Stimulated activated naive B cell treated with anti-CD40 and anti-IgM and Interleukin-4, amounts not matched to agents 10 μg/mL and 1 μg/mL and 100 μg/mL, for 72 hours (primary cell): ENCODE data around the gene PCDHGB2.
A peak's percentile ranks its signal among the peaks of the same experiment; 100 is the strongest.
"Not testable (repeated sequence)": the region's sequence is repeated elsewhere in the genome, so short reads cannot be mapped to it uniquely, and the experiment has no call there.

Experiments
- ATAC-seq, 2 donors: fragments of 150-1000 bp; cut with Tn5 transposase; replicated peaks; 2 replicates each; pipeline ENCODE4 v1.10.0; 2021; ENCODE audit warnings: moderate library complexity in 1 of 2
- DNase-seq: peaks from one replicate; pipeline ENCODE4 v3.0.0; 2021
- H3K27ac Mint-ChIP-seq: one replicate; pipeline ENCODE4 v1.8.0; 2022; ENCODE audit warnings: mild to moderate bottlenecking, mixed read lengths
- H3K27me3 Mint-ChIP-seq, 2 donors: one replicate each; pipeline ENCODE4 v1.8.0; 2022; ENCODE audit warnings: mixed read lengths in 2 of 2
- H3K36me3 Mint-ChIP-seq, 2 donors: one replicate each; pipeline ENCODE4 v1.8.0; 2022; ENCODE audit warnings: mixed read lengths in 2 of 2, mild to moderate bottlenecking in 1 of 2
- H3K4me1 Mint-ChIP-seq, 2 donors: one replicate each; pipeline ENCODE4 v1.8.0; 2022; ENCODE audit warnings: mixed read lengths in 2 of 2, mild to moderate bottlenecking in 1 of 2
- H3K4me3 Mint-ChIP-seq, 2 donors: one replicate each; pipeline ENCODE4 v1.8.0; 2022; ENCODE audit warnings: mild to moderate bottlenecking in 2 of 2, mixed read lengths in 2 of 2, moderate library complexity in 1 of 2
- H3K9me3 Mint-ChIP-seq, 2 donors: one replicate each; pipeline ENCODE4 v1.8.0; 2022; ENCODE audit warnings: mixed read lengths in 2 of 2, mild to moderate bottlenecking in 1 of 2

Gene PCDHGB2

GRCh38 chr5:141340781-141341354, 18.9 kb upstream of the PCDHGB2 start:
- H3K9me3 Mint-ChIP-seq = peaks cover 29 to 37% of the 10 kb centered on the region in 2 donors
- peaks cover 78 to 98% of the 10 kb centered on the region in 2 donors for H3K27me3 Mint-ChIP-seq

GRCh38 chr5:141342773-141343172, 17.0 kb upstream of the PCDHGB2 start:
- H3K4me1 Mint-ChIP-seq = no peaks in the 10 kb centered on the region
- no peak for ATAC-seq
- H3K36me3 Mint-ChIP-seq = peaks cover 13 to 29% of the 10 kb centered on the region in 2 donors
- H3K9me3 Mint-ChIP-seq = peaks cover 31 to 32% of the 10 kb centered on the region in 2 donors
- no peak overlapping the region for H3K4me3 Mint-ChIP-seq
- H3K27ac Mint-ChIP-seq = no peak overlapping the region
- DNase-seq = no peak
- peaks cover 69 to 93% of the 10 kb centered on the region in 2 donors for H3K27me3 Mint-ChIP-seq

More at GRCh38 chr5:141340781-141341354, 18.9 kb upstream of the PCDHGB2 start:
- not testable (repeated sequence) for H3K4me1 Mint-ChIP-seq, H3K4me3 Mint-ChIP-seq, ATAC-seq, DNase-seq, H3K27ac Mint-ChIP-seq
- H3K36me3 Mint-ChIP-seq = peaks cover 11 to 21% of the 10 kb centered on the region in 2 donors

GRCh38 chr5:141343242-141343952, 16.4 kb upstream of the PCDHGB2 start, which contains the start of gene PCDHGA3:
PCDHGA3 (plus strand) TSS chr5:141343829; CDS start chr5:141344034, 205 bp downstream.
- peaks cover 13 to 25% of the 10 kb centered on the region in 2 donors for H3K36me3 Mint-ChIP-seq
- ATAC-seq = no peak

GRCh38 chr5:141343953-141344463, 15.8 kb upstream of the PCDHGB2 start:
- peaks cover 13 to 25% of the 10 kb centered on the region in 2 donors for H3K36me3 Mint-ChIP-seq
- peaks cover 63 to 89% of the 10 kb centered on the region in 2 donors for H3K27me3 Mint-ChIP-seq

More at GRCh38 chr5:141343242-141343952, 16.4 kb upstream of the PCDHGB2 start, which contains the start of gene PCDHGA3:
- Mint-ChIP-seq H3K27me3 (peaks cover 64 to 89% of the 10 kb centered on the region in 2 donors), H3K4me3 (peak within 1 kb of the TSS; percentile 36 to 65), H3K9me3 (peaks cover 26 to 29% of the 10 kb centered on the region in 2 donors), H3K4me1 (no peaks in the 10 kb centered on the region), H3K27ac (peak within 1 kb of the TSS; percentile 14)
- no peak for DNase-seq

GRCh38 chr5:141345327-141345726, 14.5 kb upstream of the PCDHGB2 start:
- peaks cover 15 to 26% of the 10 kb centered on the region in 2 donors for H3K36me3 Mint-ChIP-seq
- H3K27ac Mint-ChIP-seq = no peak overlapping the region
- no peak for DNase-seq
- ATAC-seq = no peak
- H3K27me3 Mint-ChIP-seq = peaks cover 60 to 84% of the 10 kb centered on the region in 2 donors
- no peaks in the 10 kb centered on the region for H3K4me1 Mint-ChIP-seq
- peaks cover 25 to 30% of the 10 kb centered on the region in 2 donors for H3K9me3 Mint-ChIP-seq
- peak overlapping the region in 1 of 2 donors; percentile 21 for H3K4me3 Mint-ChIP-seq

More at GRCh38 chr5:141343953-141344463, 15.8 kb upstream of the PCDHGB2 start:
- DNase-seq = no peak
- H3K27ac Mint-ChIP-seq = peak overlapping the region; percentile 14
- no peaks in the 10 kb centered on the region for H3K4me1 Mint-ChIP-seq
- H3K9me3 Mint-ChIP-seq = peaks cover 26% of the 10 kb centered on the region in 2 donors
- peak overlapping the region; percentile 36 to 65 for H3K4me3 Mint-ChIP-seq
- no peak for ATAC-seq

GRCh38 chr5:141346017-141346416, 13.8 kb upstream of the PCDHGB2 start:
- not testable (repeated sequence) for ATAC-seq, H3K27ac Mint-ChIP-seq, DNase-seq, H3K4me3 Mint-ChIP-seq, H3K4me1 Mint-ChIP-seq
- Mint-ChIP-seq H3K9me3 (peaks cover 22 to 27% of the 10 kb centered on the region in 2 donors), H3K27me3 (peaks cover 63 to 84% of the 10 kb centered on the region in 2 donors), H3K36me3 (peaks cover 11 to 25% of the 10 kb centered on the region in 2 donors)

- no peak within 1 kb of the TSS for H3K27ac Mint-ChIP-seq
- H3K4me1 Mint-ChIP-seq = peaks cover 0 to 1% of the 10 kb centered on the region in 2 donors
- H3K36me3 Mint-ChIP-seq = peaks cover 14 to 27% of the 10 kb centered on the region in 2 donors
- ATAC-seq = no peak
- H3K9me3 Mint-ChIP-seq = peaks cover 19 to 22% of the 10 kb centered on the region in 2 donors
- H3K27me3 Mint-ChIP-seq = peaks cover 54 to 74% of the 10 kb centered on the region in 2 donors
- no peak for DNase-seq
- peak within 1 kb of the TSS in 1 of 2 donors; percentile 44 for H3K4me3 Mint-ChIP-seq
Observed at GRCh38 chr5:141349917-141350619, 9.7 kb upstream of the PCDHGB2 start, which contains the start of gene PCDHGB1. PCDHGB1 (plus strand) TSS chr5:141350099; CDS start chr5:141350261, 162 bp downstream.

- Mint-ChIP-seq H3K4me3 (no peak overlapping the region), H3K4me1 (peaks cover 0 to 1% of the 10 kb centered on the region in 2 donors), H3K9me3 (peaks cover 19 to 20% of the 10 kb centered on the region in 2 donors), H3K27me3 (peaks cover 63 to 74% of the 10 kb centered on the region in 2 donors), H3K27ac (no peak overlapping the region), H3K36me3 (peaks cover 11 to 19% of the 10 kb centered on the region in 2 donors)
- ATAC-seq (no peak), DNase-seq (no peak)
Observed at GRCh38 chr5:141351591-141351990, 8.2 kb upstream of the PCDHGB2 start.

- Mint-ChIP-seq H3K4me1 (peaks cover 0 to 1% of the 10 kb centered on the region in 2 donors), H3K27ac (no peak within 1 kb of the TSS), H3K9me3 (peaks cover 13 to 21% of the 10 kb centered on the region in 2 donors), H3K4me3 (no peak within 1 kb of the TSS), H3K36me3 (peaks cover 12 to 15% of the 10 kb centered on the region in 2 donors), H3K27me3 (peaks cover 65 to 83% of the 10 kb centered on the region in 2 donors)
- ATAC-seq = no peak
- DNase-seq = no peak
Observed at GRCh38 chr5:141354900-141355469, 4.8 kb upstream of the PCDHGB2 start, which contains the start of gene PCDHGA4. PCDHGA4 (plus strand) TSS chr5:141355021; CDS start chr5:141355108, 87 bp downstream.

- Mint-ChIP-seq H3K4me3 (no peak overlapping the region), H3K27ac (no peak overlapping the region), H3K36me3 (peaks cover 11 to 14% of the 10 kb centered on the region in 2 donors), H3K4me1 (peaks cover 0 to 1% of the 10 kb centered on the region in 2 donors), H3K27me3 (peaks cover 65 to 83% of the 10 kb centered on the region in 2 donors), H3K9me3 (peaks cover 12 to 19% of the 10 kb centered on the region in 2 donors)
- no peak for ATAC-seq
- no peak for DNase-seq
Observed at GRCh38 chr5:141355641-141356040, 4.2 kb upstream of the PCDHGB2 start.

GRCh38 chr5:141356133-141356532, 3.7 kb upstream of the PCDHGB2 start:
- H3K4me3 Mint-ChIP-seq = no peak overlapping the region
- no peak for ATAC-seq

GRCh38 chr5:141356950-141357349, 2.8 kb upstream of the PCDHGB2 start:
- ATAC-seq (no peak), DNase-seq (no peak)
- Mint-ChIP-seq H3K36me3 (peaks cover 16 to 22% of the 10 kb centered on the region in 2 donors), H3K4me1 (peaks cover 0 to 1% of the 10 kb centered on the region in 2 donors), H3K4me3 (no peak overlapping the region), H3K27ac (no peak overlapping the region), H3K9me3 (peaks cover 19 to 22% of the 10 kb centered on the region in 2 donors), H3K27me3 (peaks cover 67 to 83% of the 10 kb centered on the region in 2 donors)

More at GRCh38 chr5:141356133-141356532, 3.7 kb upstream of the PCDHGB2 start:
- Mint-ChIP-seq H3K27me3 (peaks cover 66 to 83% of the 10 kb centered on the region in 2 donors), H3K27ac (no peak overlapping the region), H3K4me1 (peaks cover 0 to 1% of the 10 kb centered on the region in 2 donors), H3K36me3 (peaks cover 15 to 18% of the 10 kb centered on the region in 2 donors), H3K9me3 (peaks cover 16 to 21% of the 10 kb centered on the region in 2 donors)
- DNase-seq = no peak

- ATAC-seq = no peak
- Mint-ChIP-seq H3K4me3 (no peak overlapping the region), H3K27me3 (peaks cover 73 to 87% of the 10 kb centered on the region in 2 donors), H3K9me3 (peaks cover 17 to 29% of the 10 kb centered on the region in 2 donors), H3K27ac (peak overlapping the region; percentile 67), H3K36me3 (peaks cover 21 to 39% of the 10 kb centered on the region in 2 donors), H3K4me1 (no peaks in the 10 kb centered on the region)
- DNase-seq = no peak
Observed at GRCh38 chr5:141360685-141361084, 891 bp downstream of the PCDHGB2 start.
